Loucy (cell line): ENCODE results near the gene ZNF235.

ENCODE experiments used
- H2AFZ ChIP-seq: fragments of 200-600 bp; sonication (generic); 2 replicates; pipeline ENCODE4 v1.6.0; 2016; ENCODE audit warnings: antibody characterized with exemption, mild to moderate bottlenecking, low read length, moderate library complexity
- H3F3A ChIP-seq: fragments of 200-600 bp; 2 replicates; pipeline ENCODE4 v1.6.0; 2016; ENCODE audit warnings: antibody characterized with exemption, low read depth, mild to moderate bottlenecking
- H3K27me3 ChIP-seq: fragments of 200-600 bp; sonication (generic); 2 replicates; pipeline ENCODE4 v1.6.1; 2014; ENCODE audit warnings: low read length, mild to moderate bottlenecking; ENCODE audit not compliant: insufficient read depth, poor library complexity, severe bottlenecking
- H3K36me3 ChIP-seq: fragments of 200-600 bp; sonication (generic); 2 replicates; pipeline ENCODE4 v1.6.1; 2016; ENCODE audit warnings: low read length; ENCODE audit not compliant: insufficient read depth
- H3K4me1 ChIP-seq: fragments of 200-600 bp; sonication (generic); 2 replicates; pipeline ENCODE4 v1.5.1; 2014; ENCODE audit warnings: low read length, mild to moderate bottlenecking; ENCODE audit not compliant: insufficient read depth, poor library complexity, severe bottlenecking
- H3K4me2 ChIP-seq: fragments of 200-600 bp; sonication (generic); 2 replicates; pipeline ENCODE4 v1.6.0; 2014; ENCODE audit warnings: antibody characterized with exemption, low read length, low read depth, mild to moderate bottlenecking; ENCODE audit not compliant: poor library complexity, severe bottlenecking
- H3K4me3 ChIP-seq: fragments of 200-600 bp; sonication (generic); 2 replicates; pipeline ENCODE4 v1.5.1; 2014; ENCODE audit warnings: low read length, mild to moderate bottlenecking, mixed read lengths; ENCODE audit not compliant: poor library complexity, severe bottlenecking
- H3K79me2 ChIP-seq: fragments of 200-600 bp; sonication (generic); 2 replicates; pipeline ENCODE4 v1.6.1; 2014; ENCODE audit warnings: low read length; ENCODE audit not compliant: insufficient read depth
- H3K9ac ChIP-seq: fragments of 200-600 bp; sonication (generic); 2 replicates; pipeline ENCODE4 v1.6.0; 2014; ENCODE audit warnings: mild to moderate bottlenecking, low read depth, low read length, moderate library complexity; ENCODE audit not compliant: poor library complexity, severe bottlenecking
- H3K9me2 ChIP-seq: fragments of 200-600 bp; sonication (generic); replicated peaks from 2 replicates; pipeline ENCODE4 v1.6.1; 2016; ENCODE audit warnings: low read depth, low read length, mixed read lengths
- H3K9me3 ChIP-seq: fragments of 200-600 bp; sonication (generic); 2 replicates; pipeline ENCODE4 v1.6.1; 2014; ENCODE audit warnings: mild to moderate bottlenecking, antibody characterized with exemption, low read length, low read depth; ENCODE audit not compliant: insufficient read depth
- H4K20me1 ChIP-seq: fragments of 200-600 bp; sonication (generic); 2 replicates; pipeline ENCODE4 v1.6.0; 2014; ENCODE audit warnings: antibody characterized with exemption, low read length, mild to moderate bottlenecking; ENCODE audit not compliant: insufficient read depth, poor library complexity, severe bottlenecking
- CTCF ChIP-seq: fragments of 200-600 bp; sonication (generic); conservative IDR thresholded peaks from 2 replicates; pipeline ENCODE4 v1.5.1; 2014; ENCODE audit warnings: mild to moderate bottlenecking, antibody characterized with exemption, low read length
- EZH2phosphoT487 ChIP-seq: fragments of 200-600 bp; IDR thresholded peaks from 2 replicates; pipeline ENCODE4 v1.6.1; 2018; ENCODE audit warnings: antibody characterized with exemption, mild to moderate bottlenecking, moderate library complexity, borderline replicate concordance

The ZNF235 gene

DNA sequence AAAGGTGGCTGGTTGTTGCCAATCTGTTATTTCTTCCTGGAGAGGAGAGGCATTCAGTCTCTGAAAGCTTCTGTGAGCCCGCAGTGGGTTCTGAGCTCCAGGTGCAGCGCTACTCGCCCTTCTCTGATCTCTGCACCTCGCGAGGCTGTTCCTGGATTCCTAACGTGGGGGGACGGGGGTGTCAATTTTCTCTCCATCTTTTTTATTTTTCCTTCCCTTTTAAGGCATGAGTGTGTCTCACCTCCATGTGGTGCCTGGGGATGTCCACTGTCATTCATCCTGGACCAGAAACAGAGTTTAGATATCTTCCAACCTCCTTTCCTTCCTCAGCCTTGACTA, 44.5 kb downstream of the ZNF235 start:
- Histone ChIP-seq H3K9ac (no peak overlapping the region), H3K4me1 (no peaks in the 10 kb centered on the region), H2AFZ (no peak overlapping the region), H3K79me2 (no peaks in the 10 kb centered on the region), H3K4me2 (no peak overlapping the region), H4K20me1 (no peaks in the 10 kb centered on the region), H3K36me3 (no peaks in the 10 kb centered on the region), H3F3A (no peaks in the 10 kb centered on the region), H3K9me3 (peaks cover 3% of the 10 kb centered on the region; the same call in 1 of the 2 replicates), H3K9me2 (no peaks in the 10 kb centered on the region), H3K27me3 (no peaks in the 10 kb centered on the region), H3K4me3 (no peak overlapping the region)
- TF ChIP-seq EZH2phosphoT487 (no peak), CTCF (no peak)

GRCh38 chr19:44258835-44259413, 45.9 kb downstream of the ZNF235 start:
- Histone ChIP-seq H2AFZ (no peak overlapping the region), H3K4me2 (no peak overlapping the region)

GRCh38 chr19:44258136-44258535, 46.7 kb downstream of the ZNF235 start:
- Histone ChIP-seq H3K79me2 (no peaks in the 10 kb centered on the region), H4K20me1 (no peaks in the 10 kb centered on the region), H3K9me2 (no peaks in the 10 kb centered on the region), H2AFZ (no peak overlapping the region), H3K9ac (no peak overlapping the region), H3K4me1 (no peaks in the 10 kb centered on the region), H3K4me3 (no peak overlapping the region), H3K9me3 (peaks cover 3% of the 10 kb centered on the region; the same call in 1 of the 2 replicates), H3K4me2 (no peak overlapping the region), H3K36me3 (no peaks in the 10 kb centered on the region), H3F3A (no peaks in the 10 kb centered on the region), H3K27me3 (no peaks in the 10 kb centered on the region)
- TF ChIP-seq CTCF (no peak), EZH2phosphoT487 (no peak)

More at GRCh38 chr19:44258835-44259413, 45.9 kb downstream of the ZNF235 start:
- TF ChIP-seq CTCF (no peak), EZH2phosphoT487 (no peak)
- Histone ChIP-seq H3K79me2 (no peaks in the 10 kb centered on the region), H3K36me3 (no peaks in the 10 kb centered on the region), H3K27me3 (no peaks in the 10 kb centered on the region), H3K9me3 (peaks cover 3% of the 10 kb centered on the region; the same call in 1 of the 2 replicates), H3K4me1 (no peaks in the 10 kb centered on the region), H3K9ac (no peak overlapping the region), H3K9me2 (no peaks in the 10 kb centered on the region), H3K4me3 (no peak overlapping the region), H4K20me1 (no peaks in the 10 kb centered on the region), H3F3A (no peaks in the 10 kb centered on the region)
